NT2/D1 (cell line): Measurements from ENCODE around the gene BACH2.
A peak's percentile ranks its signal among the peaks of the same experiment; 100 is the strongest.

ENCODE experiments used
- DNase-seq: peaks from one replicate; pipeline ENCODE4 v3.0.0-alpha.2; 2011; ENCODE audit warnings: low read depth, low spot score
- H3K27me3 ChIP-seq: 2 replicates; pipeline ENCODE4 v1.6.0; 2011; ENCODE audit warnings: mild to moderate bottlenecking; ENCODE audit not compliant: insufficient read length, insufficient read depth
- H3K36me3 ChIP-seq: 2 replicates; pipeline ENCODE4 v1.6.1; 2011; ENCODE audit warnings: mild to moderate bottlenecking, low read length, mixed read lengths; ENCODE audit not compliant: insufficient read depth, insufficient read length
- H3K4me1 ChIP-seq: 2 replicates; pipeline ENCODE4 v1.5.1; 2011; ENCODE audit not compliant: insufficient read depth, insufficient read length
- H3K4me3 ChIP-seq: 2 replicates; pipeline ENCODE4 v1.5.1; 2011; ENCODE audit warnings: low read depth; ENCODE audit not compliant: insufficient read length
- H3K9ac ChIP-seq: 2 replicates; pipeline ENCODE4 v1.6.0; 2011; ENCODE audit warnings: low read depth; ENCODE audit not compliant: insufficient read length
- H3K9me3 ChIP-seq: 2 replicates; pipeline ENCODE4 v1.5.1; 2011; ENCODE audit warnings: mild to moderate bottlenecking, low read length; ENCODE audit not compliant: insufficient read depth
- SUZ12 ChIP-seq: IDR thresholded peaks from 2 replicates; pipeline ENCODE4 v1.6.1; 2011; ENCODE audit not compliant: insufficient read length, insufficient read depth; ENCODE audit errors: extremely low read depth
- YY1 ChIP-seq: IDR thresholded peaks from 2 replicates; pipeline ENCODE4 v1.6.1; 2011; ENCODE audit not compliant: insufficient read length, insufficient read depth
- ZNF274 ChIP-seq: IDR thresholded peaks from 2 replicates; pipeline ENCODE4 v1.6.1; 2011; ENCODE audit warnings: mild to moderate bottlenecking, low read depth, low read length

The BACH2 gene

DNA sequence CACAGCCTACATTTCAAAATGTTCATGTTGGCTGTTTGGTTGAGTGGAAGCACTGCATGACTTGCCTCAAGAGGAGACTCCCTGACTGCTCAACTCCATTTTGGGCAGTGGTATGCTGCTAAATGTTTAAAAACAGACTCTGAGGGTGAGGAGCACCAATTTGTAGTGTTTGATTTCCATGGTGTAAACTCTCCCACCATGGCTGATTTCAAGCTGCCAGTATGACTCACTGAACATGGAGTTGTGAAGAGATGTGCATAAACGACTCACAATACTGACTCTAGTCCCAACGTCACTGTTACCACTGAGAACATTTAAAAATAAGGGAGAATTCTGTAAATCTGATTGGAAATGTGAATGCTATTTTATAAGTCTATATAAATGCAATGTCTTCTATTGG, 70.4 kb downstream of the BACH2 start:
- Histone ChIP-seq H3K9ac (no peak overlapping the region), H3K9me3 (peaks cover 26% of the 10 kb centered on the region), H3K4me1 (no peaks in the 10 kb centered on the region), H3K27me3 (no peaks in the 10 kb centered on the region), H3K36me3 (no peaks in the 10 kb centered on the region), H3K4me3 (no peak overlapping the region)
- TF ChIP-seq YY1 (no peak), ZNF274 (no peak), SUZ12 (no peak)
- no peak for DNase-seq

DNA sequence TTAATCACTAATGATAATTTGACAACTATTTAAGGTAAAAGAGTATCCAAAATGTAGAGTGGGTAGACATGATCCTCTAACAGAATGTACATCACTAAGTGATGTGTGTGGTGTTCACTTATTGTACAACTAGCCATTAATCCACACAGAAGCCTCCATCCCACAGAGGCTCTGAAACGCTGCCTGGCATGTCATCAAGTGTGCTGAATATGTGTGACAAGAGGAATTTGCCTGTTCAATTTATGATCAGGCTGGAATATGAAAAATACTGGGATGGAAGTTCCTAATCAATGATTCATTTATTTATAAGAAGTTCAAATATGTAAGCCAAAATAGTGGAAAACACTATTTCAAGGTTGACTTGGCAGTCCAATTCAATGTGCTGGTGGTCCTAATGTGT, 72.4 kb downstream of the BACH2 start:
- peaks cover under 1% of the 10 kb centered on the region for H3K4me1 ChIP-seq
- H3K9me3 ChIP-seq, result peaks cover 26% of the 10 kb centered on the region
- H3K36me3 ChIP-seq, result no peaks in the 10 kb centered on the region
- no peak overlapping the region for H3K9ac ChIP-seq
- H3K27me3 ChIP-seq, result no peaks in the 10 kb centered on the region
- DNase-seq, result no peak
- no peak overlapping the region for H3K4me3 ChIP-seq
- TF ChIP-seq SUZ12 (no peak), ZNF274 (no peak), YY1 (no peak)

DNA sequence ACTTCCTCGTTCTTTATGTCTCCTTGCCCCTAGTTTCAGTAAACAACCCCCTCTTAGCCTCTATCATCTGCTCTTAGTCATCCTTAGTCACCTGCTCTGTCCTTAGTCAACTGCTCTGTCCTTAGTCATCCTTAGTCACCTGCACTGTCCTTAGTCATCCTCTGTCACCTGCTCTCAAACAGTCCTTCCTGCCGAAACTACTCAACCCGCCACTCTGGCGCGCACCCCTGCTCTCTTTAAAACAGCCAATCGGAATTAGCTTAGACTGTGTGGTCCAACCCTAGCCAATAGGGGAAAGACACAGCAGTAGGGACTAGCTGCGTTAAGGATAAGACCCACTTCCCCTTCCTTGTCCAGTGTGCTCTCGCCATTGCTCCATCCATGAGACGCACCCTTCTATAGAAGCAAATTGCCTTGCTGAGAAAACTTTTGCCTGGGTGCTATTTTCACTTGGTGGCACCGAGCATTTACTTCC, 73.9 kb downstream of the BACH2 start:
- Histone ChIP-seq H3K27me3 (no peaks in the 10 kb centered on the region), H3K4me3 (no peak overlapping the region), H3K9me3 (peaks cover 26% of the 10 kb centered on the region), H3K9ac (no peak overlapping the region), H3K36me3 (no peaks in the 10 kb centered on the region), H3K4me1 (peaks cover 6% of the 10 kb centered on the region)
- TF ChIP-seq SUZ12 (no peak), ZNF274 (no peak), YY1 (no peak)
- DNase-seq, result no peak

DNA sequence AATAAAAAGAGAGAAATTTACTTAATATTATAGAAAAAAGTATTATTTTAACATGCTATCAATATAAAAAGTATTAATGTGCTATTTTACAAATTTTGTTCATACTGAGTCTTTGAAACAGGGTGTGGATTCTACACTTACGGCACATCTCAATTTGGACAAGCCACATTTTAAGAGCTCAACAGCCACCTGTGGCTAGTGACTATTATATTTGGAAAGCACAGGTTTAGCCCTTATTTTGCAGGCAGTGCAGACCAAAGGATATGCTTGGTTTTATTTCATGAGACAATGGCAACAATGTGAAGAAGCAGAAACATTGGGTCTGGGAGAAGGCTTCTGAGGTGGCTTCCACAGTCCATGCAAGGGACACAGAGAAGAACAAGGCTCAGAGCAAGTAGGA, 74.6 kb downstream of the BACH2 start:
- TF ChIP-seq YY1 (no peak), ZNF274 (no peak), SUZ12 (no peak)
- no peaks in the 10 kb centered on the region for H3K27me3 ChIP-seq
- H3K4me3 ChIP-seq, result no peak overlapping the region
- no peaks in the 10 kb centered on the region for H3K36me3 ChIP-seq
- no peak for DNase-seq
- H3K9ac ChIP-seq, result no peak overlapping the region
- peaks cover 6% of the 10 kb centered on the region for H3K4me1 ChIP-seq
- peaks cover 26% of the 10 kb centered on the region for H3K9me3 ChIP-seq

DNA sequence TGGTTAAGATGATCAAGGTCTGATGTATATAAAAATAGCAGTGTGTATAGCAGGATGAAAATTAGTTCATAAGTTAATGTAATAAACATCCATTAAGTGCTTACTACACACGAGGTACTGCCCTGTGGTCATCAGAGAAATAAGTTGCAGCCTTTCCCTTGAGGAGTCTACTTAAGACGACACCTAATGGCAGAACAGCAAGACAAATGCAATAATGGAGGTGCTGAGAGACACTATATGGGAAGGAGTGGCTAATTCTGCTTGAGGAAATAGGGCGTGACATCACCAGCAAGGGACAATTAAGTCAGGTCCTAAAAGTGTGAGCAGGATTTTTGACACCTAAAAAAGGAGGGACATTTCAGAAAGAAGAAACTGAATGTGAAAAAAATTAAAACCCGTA, 75.2 kb downstream of the BACH2 start:
- H3K36me3 ChIP-seq, result no peaks in the 10 kb centered on the region
- no peak for DNase-seq
- TF ChIP-seq SUZ12 (no peak), ZNF274 (no peak), YY1 (no peak)
- no peak overlapping the region for H3K4me3 ChIP-seq
- no peaks in the 10 kb centered on the region for H3K27me3 ChIP-seq
- peaks cover 26% of the 10 kb centered on the region for H3K9me3 ChIP-seq
- no peak overlapping the region for H3K9ac ChIP-seq
- H3K4me1 ChIP-seq, result peaks cover 10% of the 10 kb centered on the region

DNA sequence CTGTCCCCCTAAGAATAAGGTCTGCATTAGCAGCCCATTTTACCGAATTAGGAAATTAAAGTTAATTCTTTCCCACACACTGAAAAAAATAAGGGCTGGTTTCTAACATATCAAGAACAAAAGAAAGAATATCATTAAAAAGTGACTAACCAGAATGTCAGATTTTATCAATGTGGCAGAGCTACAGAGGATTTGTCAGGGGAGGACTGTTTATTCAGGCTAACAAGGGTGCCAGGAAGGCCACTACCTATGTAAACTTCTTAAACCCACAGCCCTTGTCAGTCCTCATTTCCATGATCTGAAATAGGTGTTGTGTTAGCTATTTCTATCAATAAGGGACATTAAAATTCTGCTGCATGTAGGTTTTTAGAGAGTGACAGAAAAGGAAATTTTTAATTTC, 76.4 kb downstream of the BACH2 start:
- Histone ChIP-seq H3K9ac (no peak overlapping the region), H3K9me3 (peaks cover 26% of the 10 kb centered on the region), H3K36me3 (no peaks in the 10 kb centered on the region), H3K27me3 (no peaks in the 10 kb centered on the region), H3K4me3 (no peak overlapping the region), H3K4me1 (peaks cover 10% of the 10 kb centered on the region)
- TF ChIP-seq YY1, result no peak
- no peak for TF ChIP-seq ZNF274
- no peak for TF ChIP-seq SUZ12
- no peak for DNase-seq

DNA sequence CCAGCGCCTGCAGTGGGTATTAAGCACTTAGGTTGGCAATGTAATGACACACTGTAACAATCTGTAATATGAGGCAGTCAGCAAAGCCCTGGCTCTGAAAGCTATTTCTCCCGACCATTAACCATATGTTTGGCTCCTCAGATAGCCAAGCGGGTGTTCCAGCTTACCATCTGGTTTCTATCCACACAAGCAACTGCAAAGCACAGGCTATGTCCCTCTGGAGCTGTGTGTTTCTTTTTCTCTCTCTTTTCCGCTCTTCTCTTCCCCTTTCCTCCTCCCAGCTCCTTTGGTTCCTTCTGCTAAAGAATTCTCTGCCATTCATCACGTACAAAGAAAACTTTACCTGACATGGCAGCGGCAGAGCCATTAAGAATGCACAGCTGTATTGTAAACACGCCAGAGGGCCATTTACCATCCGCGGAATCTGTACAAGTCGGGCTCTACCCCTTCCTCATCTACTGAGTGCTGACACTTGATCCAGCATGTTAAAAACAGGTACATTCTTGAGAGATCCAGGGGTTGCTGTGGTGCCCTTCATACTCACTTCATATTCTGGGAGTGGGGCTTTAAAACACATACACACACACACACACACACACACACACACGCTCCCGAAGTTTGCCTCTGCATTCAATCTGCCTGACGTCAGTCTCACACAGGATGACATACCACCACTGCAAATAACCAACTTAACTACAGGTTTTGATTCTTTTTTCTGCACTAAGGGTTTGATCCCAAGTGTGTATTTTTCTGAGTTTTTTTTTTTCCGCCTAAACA, 77.2 kb downstream of the BACH2 start:
- Histone ChIP-seq H3K9ac (peak overlapping the region; percentile 32), H3K4me3 (no peak overlapping the region)
- DNase-seq, result no peak

More for the DNA sequence above, 77.2 kb downstream of the BACH2 start:
- Histone ChIP-seq H3K4me1 (peaks cover 10% of the 10 kb centered on the region), H3K36me3 (no peaks in the 10 kb centered on the region), H3K27me3 (no peaks in the 10 kb centered on the region), H3K9me3 (peaks cover 26% of the 10 kb centered on the region)
- TF ChIP-seq SUZ12 (no peak), YY1 (no peak), ZNF274 (no peak)
